K562 (cell line): ENCODE data around the gene FOXO3. TPM values are rescaled to one million over a fixed set of nuclear protein-coding genes. Genes with fewer than 3 reads are reported as not detected.

ENCODE experiments used
- ARID1B ChIP-seq: fragments of 450-650 bp; IDR thresholded peaks from 2 replicates; pipeline ENCODE4 v1.6.1; 2016; ENCODE audit warnings: antibody characterized with exemption, mild to moderate bottlenecking, inconsistent platforms
- CC2D1A ChIP-seq: fragments of 450-650 bp; IDR thresholded peaks from 2 replicates; pipeline ENCODE4 v1.6.1; 2017; ENCODE audit warnings: mild to moderate bottlenecking
- GATAD2A ChIP-seq: fragments of 450-650 bp; IDR thresholded peaks from 2 replicates; pipeline ENCODE4 v1.6.1; 2017
- HDAC2 ChIP-seq: fragments of 450-650 bp; IDR thresholded peaks from 2 replicates; pipeline ENCODE4 v1.6.1; 2016; ENCODE audit warnings: mild to moderate bottlenecking
- HDGF ChIP-seq: fragments of 450-650 bp; IDR thresholded peaks from 2 replicates; pipeline ENCODE4 v1.6.1; 2016
- ID3 ChIP-seq, 2 experiments: fragments of 250-450 bp in 1 of 2; fragments of 450-650 bp in 1 of 2; sonication (Bioruptor Pico) in 1 of 2; IDR thresholded peaks; 2 replicates each; pipeline versions ENCODE4 v1.6.1 to v1.8.0; 2016 to 2021; ENCODE audit warnings: mild to moderate bottlenecking in 2 of 2, moderate library complexity in 2 of 2, missing compliant biosample characterization in 1 of 2, missing genetic modification characterization in 1 of 2
- KAT7 ChIP-seq: sonication (generic); formaldehyde crosslinking; IDR thresholded peaks from 2 replicates; pipeline ENCODE4 v1.8.0; 2022; ENCODE audit warnings: missing genetic modification reagents, mild to moderate bottlenecking, borderline replicate concordance
- NR2C1 ChIP-seq, 2 experiments: fragments of 450-650 bp; IDR thresholded peaks; 2 replicates each; pipeline ENCODE4 v1.6.1; 2017; ENCODE audit warnings: mild to moderate bottlenecking in 2 of 2, antibody characterized with exemption in 1 of 2, inconsistent platforms in 1 of 2, missing compliant biosample characterization in 1 of 2, missing genetic modification characterization in 1 of 2
- RAD51 ChIP-seq: fragments of 450-650 bp; IDR thresholded peaks from 2 replicates; pipeline ENCODE4 v1.7.1; 2016; ENCODE audit warnings: low read depth, mild to moderate bottlenecking, borderline replicate concordance
- TCF7 ChIP-seq: sonication (generic); IDR thresholded peaks from 2 replicates; pipeline ENCODE4 v1.6.1; 2016; ENCODE audit warnings: antibody characterized with exemption, borderline replicate concordance
- THRB ChIP-seq: fragments of 450-650 bp; formaldehyde crosslinking; conservative IDR thresholded peaks from 2 replicates; pipeline ENCODE4 v1.4.0; 2022; ENCODE audit warnings: mild to moderate bottlenecking, missing genetic modification characterization
- ZBED1 ChIP-seq: IDR thresholded peaks from 2 replicates; pipeline ENCODE4 v1.6.1; 2014
- ZKSCAN1 ChIP-seq: fragments of 150-350 bp; IDR thresholded peaks from 2 replicates; pipeline ENCODE4 v1.6.1; 2016; ENCODE audit warnings: low read depth, low read length
- ZNF253 ChIP-seq: fragments of 250-450 bp; sonication (Bioruptor Pico); conservative IDR thresholded peaks from 2 replicates; pipeline ENCODE4 v1.6.1; 2021; ENCODE audit warnings: mild to moderate bottlenecking
- ZNF584 ChIP-seq: fragments of 200-800 bp; sonication (Bioruptor generic); IDR thresholded peaks from 2 replicates; pipeline ENCODE4 v1.6.1; 2016; ENCODE audit warnings: low read depth, mild to moderate bottlenecking, missing genetic modification characterization, missing compliant biosample characterization
- polyA plus RNA-seq, 8 experiments: library from polyadenylated mRNA; depleted of rRNA in 4 of 8; stranded (reverse) in 5 of 8; unstranded in 3 of 8; fragments of >200 nt; fragmentation: Nextera tagmentation in 2 of 8; fragmentation: Illumina TruSeq in 1 of 8; extraction: Ambion mirVana in 2 of 8; extraction: Trizol in 1 of 8; gene quantifications; 2 replicates each; pipeline versions ENCODE4 v1.2.1 to v1.2.3, GENCODE V29; 2011 to 2014; ENCODE audit warnings: inconsistent platforms in 1 of 8, missing spikeins in 1 of 8
- total RNA-seq, 7 experiments: library from RNA; depleted of rRNA in 6 of 7; stranded (reverse); fragments of >200 nt in 6 of 7; fragmentation: Illumina TruSeq in 2 of 7; extraction: Trizol in 2 of 7; gene quantifications; 2 replicates each; pipeline versions ENCODE4 v1.2.1 to v1.2.3, GENCODE V29; 2011 to 2021; ENCODE audit warnings: low replicate concordance in 1 of 7
- TF ChIP-seq, protein P1 (sequence below): sonication (generic); formaldehyde crosslinking; IDR thresholded peaks from 2 replicates; pipeline ENCODE4 v1.8.1; 2023; ENCODE audit warnings: mild to moderate bottlenecking, missing genetic modification reagents
- TF ChIP-seq, protein P2 (sequence below): fragments of 450-650 bp; IDR thresholded peaks from 2 replicates; pipeline ENCODE4 v1.6.1; 2017; ENCODE audit warnings: antibody characterized with exemption, mild to moderate bottlenecking

Gene FOXO3
- total and polyA plus RNA-seq, 9 of the 15 experiments (the other 6 are each of a cell fraction or from before 2014, with no cell fraction given) = 3.0 to 14.6 (median 6.0) TPM

GRCh38 chr6:108562503-108562993 lies 1.8 kb downstream of the FOXO3 start (continued):
- TF ChIP-seq, protein P1, sequence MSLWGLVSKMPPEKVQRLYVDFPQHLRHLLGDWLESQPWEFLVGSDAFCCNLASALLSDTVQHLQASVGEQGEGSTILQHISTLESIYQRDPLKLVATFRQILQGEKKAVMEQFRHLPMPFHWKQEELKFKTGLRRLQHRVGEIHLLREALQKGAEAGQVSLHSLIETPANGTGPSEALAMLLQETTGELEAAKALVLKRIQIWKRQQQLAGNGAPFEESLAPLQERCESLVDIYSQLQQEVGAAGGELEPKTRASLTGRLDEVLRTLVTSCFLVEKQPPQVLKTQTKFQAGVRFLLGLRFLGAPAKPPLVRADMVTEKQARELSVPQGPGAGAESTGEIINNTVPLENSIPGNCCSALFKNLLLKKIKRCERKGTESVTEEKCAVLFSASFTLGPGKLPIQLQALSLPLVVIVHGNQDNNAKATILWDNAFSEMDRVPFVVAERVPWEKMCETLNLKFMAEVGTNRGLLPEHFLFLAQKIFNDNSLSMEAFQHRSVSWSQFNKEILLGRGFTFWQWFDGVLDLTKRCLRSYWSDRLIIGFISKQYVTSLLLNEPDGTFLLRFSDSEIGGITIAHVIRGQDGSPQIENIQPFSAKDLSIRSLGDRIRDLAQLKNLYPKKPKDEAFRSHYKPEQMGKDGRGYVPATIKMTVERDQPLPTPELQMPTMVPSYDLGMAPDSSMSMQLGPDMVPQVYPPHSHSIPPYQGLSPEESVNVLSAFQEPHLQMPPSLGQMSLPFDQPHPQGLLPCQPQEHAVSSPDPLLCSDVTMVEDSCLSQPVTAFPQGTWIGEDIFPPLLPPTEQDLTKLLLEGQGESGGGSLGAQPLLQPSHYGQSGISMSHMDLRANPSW (CRISPR knock-in tag) = no peak
- TF ChIP-seq GATAD2A = no peak; the same call in 1 of the 2 replicates
- no peak for TF ChIP-seq KAT7 (CRISPR knock-in tag)
- TF ChIP-seq HDGF = no peak
- TF ChIP-seq ZNF584 = no peak
- TF ChIP-seq TCF7 = no peak
- TF ChIP-seq, protein P2, sequence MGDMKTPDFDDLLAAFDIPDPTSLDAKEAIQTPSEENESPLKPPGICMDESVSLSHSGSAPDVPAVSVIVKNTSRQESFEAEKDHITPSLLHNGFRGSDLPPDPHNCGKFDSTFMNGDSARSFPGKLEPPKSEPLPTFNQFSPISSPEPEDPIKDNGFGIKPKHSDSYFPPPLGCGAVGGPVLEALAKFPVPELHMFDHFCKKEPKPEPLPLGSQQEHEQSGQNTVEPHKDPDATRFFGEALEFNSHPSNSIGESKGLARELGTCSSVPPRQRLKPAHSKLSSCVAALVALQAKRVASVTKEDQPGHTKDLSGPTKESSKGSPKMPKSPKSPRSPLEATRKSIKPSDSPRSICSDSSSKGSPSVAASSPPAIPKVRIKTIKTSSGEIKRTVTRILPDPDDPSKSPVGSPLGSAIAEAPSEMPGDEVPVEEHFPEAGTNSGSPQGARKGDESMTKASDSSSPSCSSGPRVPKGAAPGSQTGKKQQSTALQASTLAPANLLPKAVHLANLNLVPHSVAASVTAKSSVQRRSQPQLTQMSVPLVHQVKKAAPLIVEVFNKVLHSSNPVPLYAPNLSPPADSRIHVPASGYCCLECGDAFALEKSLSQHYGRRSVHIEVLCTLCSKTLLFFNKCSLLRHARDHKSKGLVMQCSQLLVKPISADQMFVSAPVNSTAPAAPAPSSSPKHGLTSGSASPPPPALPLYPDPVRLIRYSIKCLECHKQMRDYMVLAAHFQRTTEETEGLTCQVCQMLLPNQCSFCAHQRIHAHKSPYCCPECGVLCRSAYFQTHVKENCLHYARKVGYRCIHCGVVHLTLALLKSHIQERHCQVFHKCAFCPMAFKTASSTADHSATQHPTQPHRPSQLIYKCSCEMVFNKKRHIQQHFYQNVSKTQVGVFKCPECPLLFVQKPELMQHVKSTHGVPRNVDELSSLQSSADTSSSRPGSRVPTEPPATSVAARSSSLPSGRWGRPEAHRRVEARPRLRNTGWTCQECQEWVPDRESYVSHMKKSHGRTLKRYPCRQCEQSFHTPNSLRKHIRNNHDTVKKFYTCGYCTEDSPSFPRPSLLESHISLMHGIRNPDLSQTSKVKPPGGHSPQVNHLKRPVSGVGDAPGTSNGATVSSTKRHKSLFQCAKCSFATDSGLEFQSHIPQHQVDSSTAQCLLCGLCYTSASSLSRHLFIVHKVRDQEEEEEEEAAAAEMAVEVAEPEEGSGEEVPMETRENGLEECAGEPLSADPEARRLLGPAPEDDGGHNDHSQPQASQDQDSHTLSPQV = peak; percentile 84
- no peak for TF ChIP-seq ID3 (CRISPR knock-in tag; IDR thresholded peaks at IDR 0.05)
- TF ChIP-seq ID3 (tag; IDR thresholded peaks at IDR 0.05) = peak; percentile 70
- no peak for TF ChIP-seq ZKSCAN1
- no peak for TF ChIP-seq CC2D1A
- TF ChIP-seq ARID1B = peak; percentile 87
- TF ChIP-seq HDAC2 = no peak; the same call in none of the 2 replicates
- no peak for TF ChIP-seq NR2C1 (IDR thresholded peaks at IDR 0.05)
- TF ChIP-seq NR2C1 (tag; IDR thresholded peaks at IDR 0.05) = peak; percentile 40
- no peak for TF ChIP-seq ZNF253
- TF ChIP-seq ZBED1 = no peak
- TF ChIP-seq RAD51 = peak; percentile 77
- no peak for TF ChIP-seq THRB (CRISPR knock-in tag)
